ENCODE measurements around the gene XPR1.
"Not testable (repeated sequence)": the region's sequence is repeated elsewhere in the genome, so short reads cannot be mapped to it uniquely, and the experiment has no call there.

The XPR1 gene

DNA sequence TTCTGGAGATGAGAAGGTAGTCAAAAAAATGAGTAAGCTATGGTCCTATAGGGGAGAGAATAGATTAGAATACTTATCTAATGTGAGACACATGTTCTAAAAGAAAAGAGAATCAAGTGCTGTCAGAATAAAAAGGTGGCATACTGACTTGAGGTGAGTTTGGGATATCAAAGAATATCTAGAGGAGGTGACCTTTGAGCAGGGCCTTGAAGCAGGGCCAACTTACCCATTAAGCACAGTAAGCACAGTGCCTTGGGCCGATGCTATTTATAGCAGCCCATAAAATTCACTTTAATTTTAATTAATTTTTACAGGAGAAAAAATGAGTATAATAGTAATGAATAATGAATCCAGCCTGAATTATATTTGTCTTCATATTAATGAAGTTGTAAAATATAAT lies 92.2 kb downstream of the XPR1 start:
- no peak for ATAC-seq

DNA sequence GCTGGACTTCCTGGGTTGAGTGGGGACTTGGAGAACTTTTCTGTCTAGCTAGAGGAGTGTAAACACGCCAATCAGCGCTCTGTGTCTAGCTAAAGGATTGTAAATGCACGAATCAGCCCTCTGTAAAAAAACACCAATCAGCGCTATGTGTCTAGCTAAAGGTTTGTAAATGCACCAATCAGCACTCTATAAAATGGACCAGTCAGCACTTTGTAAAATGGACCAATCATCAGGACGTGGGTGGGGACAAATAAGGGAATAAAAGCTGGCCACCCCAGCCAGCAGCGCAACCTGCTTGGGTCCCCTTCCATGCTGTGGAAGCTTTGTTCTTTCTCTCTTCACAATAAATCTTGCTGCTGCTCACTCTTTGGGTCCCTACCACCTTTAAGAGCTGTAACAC lies 94.2 kb downstream of the XPR1 start:
- not testable (repeated sequence) for ATAC-seq

DNA sequence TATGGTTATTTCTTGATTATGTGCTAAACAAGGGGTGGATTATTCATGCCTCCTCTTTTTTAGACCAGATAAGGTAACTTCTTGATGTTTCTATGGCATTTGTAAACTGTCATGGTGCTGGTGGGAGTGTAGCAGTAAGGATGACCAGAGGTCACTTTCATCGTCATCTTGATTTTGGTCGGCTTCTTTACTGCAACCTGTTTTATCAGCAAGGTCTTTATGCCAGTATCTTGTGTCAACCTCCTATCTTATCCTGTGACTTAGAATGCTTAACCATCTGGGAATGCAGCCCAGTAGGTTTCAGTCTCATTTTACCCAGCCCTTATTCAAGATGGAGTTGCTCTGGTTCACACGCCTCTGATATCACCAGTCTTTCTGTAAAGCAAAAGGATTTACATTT lies 95.9 kb downstream of the XPR1 start:
- not testable (repeated sequence) for ATAC-seq

DNA sequence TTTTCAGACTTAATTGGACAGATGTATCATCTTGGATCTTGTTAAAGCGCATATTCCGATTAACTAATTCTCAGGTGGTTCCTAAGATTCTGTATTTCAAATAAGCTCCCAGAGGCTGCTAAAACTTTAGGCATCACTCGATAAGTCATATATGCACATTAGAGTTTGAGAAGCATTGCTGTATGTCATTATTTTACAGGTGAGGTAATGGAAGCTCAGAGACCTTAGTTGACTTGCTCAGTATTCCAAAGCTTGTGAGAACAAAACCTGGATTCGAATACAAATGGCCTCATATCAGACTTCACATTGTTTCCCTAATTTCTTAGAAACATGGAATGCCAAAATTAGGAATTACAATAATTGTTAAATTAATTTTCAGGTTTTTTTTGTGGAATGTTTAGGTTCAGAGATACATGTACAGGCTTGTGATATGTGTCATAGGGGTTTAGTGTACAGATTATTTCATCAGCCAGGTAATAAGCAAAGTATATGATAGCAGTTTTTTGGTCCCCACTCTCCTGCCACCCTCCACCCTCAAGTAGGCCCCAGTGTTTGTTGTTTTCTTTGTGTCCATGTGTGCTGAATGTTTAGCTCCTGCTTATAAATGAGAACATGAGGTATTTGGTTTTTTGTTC lies 96.8 kb downstream of the XPR1 start:
- no peak for ATAC-seq

DNA sequence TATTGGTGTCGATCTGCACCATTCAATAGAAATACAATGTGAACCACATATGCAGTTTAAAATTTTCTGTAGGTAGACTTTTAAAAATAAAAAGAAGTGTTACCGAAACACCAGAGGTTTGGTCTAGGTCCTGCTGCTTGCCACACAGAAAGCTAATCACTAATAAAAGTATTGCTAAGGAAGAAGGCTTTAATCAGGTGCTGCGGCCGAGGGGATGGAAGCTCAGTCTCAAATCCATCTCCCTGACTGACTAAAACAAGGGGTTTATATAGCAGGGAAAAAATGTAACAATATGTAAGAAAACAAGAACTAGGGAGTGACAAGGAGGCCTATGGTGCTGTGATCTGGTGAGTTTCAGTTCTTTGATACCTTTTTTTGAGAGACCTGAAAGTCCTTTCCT lies 99.3 kb downstream of the XPR1 start:
- ATAC-seq: no peak

DNA sequence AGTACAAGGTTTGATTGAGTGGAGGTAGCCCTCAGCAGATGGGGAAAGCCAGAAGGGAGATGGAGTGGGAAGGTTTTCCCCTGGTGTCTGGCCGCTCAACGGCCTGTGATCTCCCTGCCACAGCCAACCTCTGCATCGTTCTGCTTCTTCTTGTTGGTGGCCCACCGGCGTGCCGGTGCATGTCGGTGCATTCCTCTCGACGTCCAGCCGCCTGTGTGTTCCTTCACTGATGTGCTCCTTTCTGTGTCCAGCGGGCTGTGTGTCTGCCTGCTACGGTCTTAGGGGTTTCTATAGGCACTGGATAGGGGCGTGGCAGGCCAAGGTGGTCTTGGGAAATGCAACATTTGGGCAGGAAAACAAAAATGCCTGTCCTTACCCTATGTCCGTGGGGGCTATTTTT lies 101.0 kb downstream of the XPR1 start:
- ATAC-seq: no peak

DNA sequence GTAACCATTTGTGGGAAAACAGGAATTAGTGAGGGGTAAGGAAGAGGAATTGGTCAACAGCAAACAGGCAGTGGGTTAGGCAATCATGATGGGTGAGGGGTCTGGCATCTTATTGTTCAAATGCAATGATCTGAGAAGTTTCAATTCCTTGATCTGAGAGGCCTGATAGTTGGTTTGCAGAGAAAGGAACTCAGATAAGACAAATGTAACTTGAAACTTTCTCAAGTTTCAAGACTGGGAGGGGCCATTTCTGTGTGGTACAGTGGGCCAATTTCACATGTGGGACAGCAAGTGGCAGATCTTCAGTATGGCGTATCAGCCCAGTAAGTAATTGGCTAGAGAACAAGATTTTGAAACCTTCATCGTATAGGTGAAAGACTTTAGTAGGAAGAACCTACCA lies 102.5 kb downstream of the XPR1 start:
- ATAC-seq: no peak

DNA sequence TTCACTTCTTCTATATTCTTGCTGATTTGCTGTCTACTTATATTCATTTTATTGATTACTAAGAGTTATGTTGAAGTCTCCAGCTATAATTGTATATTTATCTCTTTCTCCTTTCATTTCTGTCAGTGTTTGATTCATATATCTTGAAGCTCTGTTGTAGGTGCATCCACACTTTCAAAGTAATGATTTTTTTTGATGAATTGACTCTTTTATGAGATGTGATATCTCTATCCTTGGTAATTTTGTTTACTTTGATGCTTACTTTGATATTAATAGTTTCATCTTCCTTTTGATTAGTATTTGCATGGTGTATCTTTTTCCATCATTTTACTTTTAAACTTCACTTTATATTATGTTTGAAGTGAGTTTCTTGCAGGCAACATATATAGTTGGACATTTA lies 110.8 kb downstream of the XPR1 start:
- ATAC-seq: no peak

DNA sequence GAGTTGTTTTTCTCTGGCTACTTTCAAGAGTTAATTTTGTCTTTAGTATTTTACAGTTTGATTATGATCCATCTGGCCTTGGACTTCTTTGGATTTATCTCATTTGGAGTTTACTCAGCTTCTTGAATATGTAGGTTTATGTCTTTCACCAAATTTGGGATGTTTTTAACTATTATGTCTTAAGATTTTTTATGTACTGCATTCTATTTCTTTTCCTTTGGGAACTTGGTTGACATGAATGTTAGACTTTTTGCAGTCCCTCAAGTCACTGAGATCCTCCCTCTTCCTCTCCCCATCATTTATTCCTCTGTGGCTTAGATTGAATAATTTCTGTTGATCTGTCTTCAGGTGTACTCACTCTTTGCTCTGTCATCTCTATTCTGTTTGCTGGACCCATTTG lies 112.0 kb downstream of the XPR1 start:
- ATAC-seq: no peak

DNA sequence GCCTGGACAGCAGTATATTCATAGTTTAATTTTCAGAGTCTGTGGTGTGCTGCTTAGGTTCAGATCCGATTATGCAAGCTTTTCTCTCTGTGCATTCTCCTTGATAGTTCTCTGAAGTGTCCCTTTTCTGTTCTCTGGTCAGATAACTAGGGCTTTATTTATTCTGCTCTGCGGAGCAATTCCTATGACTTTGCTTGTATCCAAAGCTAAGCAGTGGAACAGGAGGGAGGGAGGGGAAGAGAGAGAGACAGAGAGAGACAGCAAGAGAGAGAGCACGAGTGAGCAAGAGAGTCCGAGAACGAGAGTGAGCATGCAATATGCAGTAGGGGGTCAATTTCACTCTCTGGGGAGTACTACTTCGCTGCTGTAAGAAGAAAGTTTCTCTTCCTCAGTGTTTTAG lies 113.3 kb downstream of the XPR1 start:
- ATAC-seq: no peak

DNA sequence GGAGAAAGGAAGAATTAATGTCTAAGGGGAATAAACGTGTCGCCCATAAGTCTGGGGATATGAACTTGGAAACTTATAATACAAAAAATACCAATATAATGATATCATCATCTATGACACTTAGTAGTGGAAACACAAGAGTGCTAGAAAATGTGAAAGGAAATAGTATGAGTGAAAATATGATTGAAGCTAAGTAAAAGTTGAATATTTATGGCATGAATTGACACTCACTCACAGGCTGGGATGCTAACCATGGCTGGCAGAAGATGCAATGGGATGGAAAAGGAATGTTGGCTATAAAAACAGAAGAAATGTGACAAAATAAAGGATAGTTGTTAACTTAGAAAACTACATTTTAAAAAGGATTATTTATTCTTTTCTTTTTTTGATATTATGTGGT lies 120.1 kb downstream of the XPR1 start:
- no peak for ATAC-seq

DNA sequence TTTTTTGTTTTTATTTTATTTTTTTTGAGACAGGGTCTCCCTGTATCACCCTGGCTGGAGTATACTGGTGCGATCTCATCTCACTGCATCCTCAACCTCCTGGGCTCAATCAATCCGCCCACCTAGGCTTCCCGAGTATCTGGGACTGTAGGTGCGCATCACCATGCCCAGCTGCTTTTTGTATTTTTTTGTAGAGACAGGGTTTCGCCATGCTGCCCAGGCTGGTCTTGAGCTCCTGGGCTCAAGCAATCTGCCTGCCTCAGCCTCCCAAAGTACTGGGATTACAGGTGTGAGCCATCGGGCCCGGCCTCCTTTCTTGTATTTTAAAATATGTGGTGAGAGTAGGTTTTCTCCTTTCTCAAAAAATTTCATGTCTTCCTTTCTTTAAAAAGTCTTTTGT lies 122.6 kb downstream of the XPR1 start:
- ATAC-seq: no peak

DNA sequence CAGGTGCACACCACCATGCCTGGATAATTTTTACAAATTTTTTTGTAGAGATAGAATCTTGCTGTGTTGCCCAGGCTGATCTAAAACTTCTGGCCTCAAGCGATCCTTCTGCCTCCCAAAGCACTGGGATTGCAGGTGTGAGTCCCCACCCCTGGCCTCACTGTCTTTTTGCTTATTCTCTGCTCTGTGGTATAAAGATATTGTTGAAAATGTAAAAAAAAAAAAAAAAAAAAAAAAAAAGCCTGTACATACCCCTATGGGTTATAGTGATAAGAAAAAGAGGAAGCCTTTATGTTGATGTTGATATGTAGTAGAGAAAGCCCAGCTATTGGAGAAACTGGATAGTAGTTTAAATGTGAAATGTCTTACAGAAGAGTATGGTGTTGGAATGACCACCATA lies 125.8 kb downstream of the XPR1 start:
- no peak for ATAC-seq

DNA sequence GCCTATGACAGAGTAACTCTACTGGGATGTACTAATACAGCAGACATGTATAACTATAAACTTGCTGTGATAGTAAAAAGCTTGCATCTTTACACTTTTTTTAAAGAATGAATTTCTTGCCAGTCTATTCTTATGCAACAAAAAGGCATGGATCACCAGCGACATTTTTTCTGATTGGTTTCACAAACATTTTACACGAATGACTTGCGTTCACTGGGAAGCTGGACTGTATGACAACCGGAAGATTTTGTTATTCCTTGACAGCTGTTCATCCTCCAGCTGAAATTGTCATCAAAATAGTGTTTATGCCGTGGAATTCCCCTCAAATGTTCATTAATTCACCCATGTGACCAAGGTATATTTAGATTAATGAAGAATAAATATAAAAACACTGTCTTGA lies 131.0 kb downstream of the XPR1 start:
- no peak for ATAC-seq

DNA sequence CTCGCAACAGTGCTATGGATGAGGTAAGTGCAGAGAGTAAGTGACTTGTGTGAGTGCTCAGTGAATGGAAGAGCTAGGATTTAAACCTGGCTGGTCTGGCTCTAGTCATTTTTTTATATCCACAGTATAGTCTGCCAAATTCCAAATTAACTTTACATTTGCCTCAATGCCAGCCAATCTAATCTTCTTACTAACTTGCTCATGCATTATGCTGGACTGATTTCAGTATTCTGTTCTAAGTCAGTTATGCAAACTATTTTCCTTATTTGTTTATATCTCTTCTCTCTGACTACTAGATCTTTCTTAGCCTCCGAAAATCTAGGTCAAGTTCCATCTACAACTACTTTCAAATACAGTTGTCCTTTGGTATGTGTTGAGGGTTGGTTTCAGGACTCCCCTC lies 133.3 kb downstream of the XPR1 start:
- no peak for ATAC-seq

DNA sequence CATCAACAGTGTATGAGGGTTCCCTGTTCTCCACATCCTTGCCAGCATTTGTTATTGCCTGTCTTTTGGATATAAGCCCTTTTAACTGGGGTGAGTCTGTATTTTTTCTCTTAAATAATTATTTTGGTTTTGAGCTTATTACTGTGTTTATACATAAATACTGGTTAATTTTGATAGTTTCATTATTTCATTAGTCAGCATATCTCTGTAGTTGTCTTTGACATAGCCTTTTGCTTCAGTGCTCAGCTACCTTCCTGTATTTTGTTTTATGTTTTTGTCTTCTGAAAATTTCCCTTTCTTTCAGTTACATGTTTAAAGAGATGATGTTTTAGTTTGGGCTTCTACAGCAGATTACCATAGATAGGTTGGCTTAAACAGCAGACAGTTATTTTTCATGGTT lies 138.1 kb downstream of the XPR1 start:
- no peak for ATAC-seq

DNA sequence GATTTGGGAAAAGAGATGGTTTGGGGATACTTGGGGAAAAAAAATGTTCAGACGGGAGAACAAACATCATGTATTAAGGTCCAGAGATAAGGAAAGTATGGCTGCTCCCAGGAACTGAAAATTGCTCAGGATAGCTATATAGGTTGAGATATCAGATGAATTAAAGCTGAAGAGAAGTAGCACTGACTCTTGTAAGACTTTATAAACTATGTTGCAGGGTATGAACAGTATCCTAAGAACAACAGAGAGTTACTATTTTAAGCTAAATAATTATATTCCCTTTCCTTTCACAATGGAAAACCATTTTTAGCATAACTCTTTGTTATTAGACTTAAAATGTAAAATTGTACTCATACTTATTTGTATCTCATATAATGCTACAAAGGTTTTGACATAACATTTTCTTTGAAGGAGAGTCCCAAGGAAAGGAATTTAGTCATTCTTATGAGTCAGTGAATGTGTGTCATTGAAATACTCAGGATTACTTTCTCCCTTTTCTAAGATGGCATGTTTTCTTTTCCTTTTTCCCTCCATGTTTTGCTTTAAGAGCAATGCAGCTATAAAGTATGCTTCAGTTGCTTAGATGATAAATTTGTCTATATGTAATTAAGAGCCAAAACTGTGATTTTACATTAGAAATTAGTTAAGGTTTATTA lies 141.5 kb downstream of the XPR1 start:
- no peak for ATAC-seq

DNA sequence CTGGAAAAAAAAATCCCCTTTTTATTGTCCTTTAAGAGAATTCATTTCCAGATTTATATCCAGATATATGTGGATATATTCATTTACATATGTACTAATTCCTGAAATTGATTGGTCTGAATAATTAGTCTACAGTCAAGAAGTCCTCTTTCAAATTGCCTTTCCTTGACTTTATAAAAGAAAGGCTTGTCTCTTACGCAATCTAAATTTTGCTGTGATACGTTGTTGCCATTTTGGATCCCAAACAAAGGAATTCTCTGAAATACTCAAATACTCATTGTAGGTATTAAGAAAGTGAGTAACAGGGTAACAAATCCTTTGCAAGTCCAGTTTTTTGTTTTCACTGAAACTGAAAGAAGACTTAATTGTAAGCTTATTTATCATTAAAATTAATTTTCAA lies 144.0 kb downstream of the XPR1 start:
- no peak for ATAC-seq

DNA sequence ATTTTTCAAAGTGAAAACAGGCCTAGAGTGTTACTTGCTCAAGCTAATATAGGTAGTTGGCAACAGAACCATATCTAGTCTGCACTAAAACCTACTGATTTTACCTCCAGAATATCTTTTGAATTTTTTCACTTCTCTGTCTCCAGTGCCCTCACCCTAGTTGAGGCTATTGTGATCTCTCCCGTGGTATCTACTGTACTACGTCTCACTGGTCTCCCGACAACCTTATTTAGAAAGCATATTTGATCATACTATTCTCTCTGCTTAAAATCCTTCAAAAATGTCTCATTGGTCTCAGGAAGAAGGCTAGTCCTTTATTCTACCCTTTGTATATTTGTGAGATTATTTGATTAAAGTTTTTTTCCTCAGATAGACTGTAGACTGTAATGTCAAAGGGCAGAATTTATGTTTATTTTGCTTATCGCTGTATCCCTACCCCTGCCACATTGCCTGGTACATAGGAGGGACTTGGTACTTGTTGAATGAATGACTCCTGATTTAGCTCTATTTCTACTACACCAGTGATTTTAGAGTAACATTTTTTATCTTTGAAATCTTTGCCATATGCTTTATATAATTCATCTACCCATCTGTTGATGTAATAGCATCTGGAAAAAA lies 145.4 kb downstream of the XPR1 start:
- no peak for ATAC-seq

DNA sequence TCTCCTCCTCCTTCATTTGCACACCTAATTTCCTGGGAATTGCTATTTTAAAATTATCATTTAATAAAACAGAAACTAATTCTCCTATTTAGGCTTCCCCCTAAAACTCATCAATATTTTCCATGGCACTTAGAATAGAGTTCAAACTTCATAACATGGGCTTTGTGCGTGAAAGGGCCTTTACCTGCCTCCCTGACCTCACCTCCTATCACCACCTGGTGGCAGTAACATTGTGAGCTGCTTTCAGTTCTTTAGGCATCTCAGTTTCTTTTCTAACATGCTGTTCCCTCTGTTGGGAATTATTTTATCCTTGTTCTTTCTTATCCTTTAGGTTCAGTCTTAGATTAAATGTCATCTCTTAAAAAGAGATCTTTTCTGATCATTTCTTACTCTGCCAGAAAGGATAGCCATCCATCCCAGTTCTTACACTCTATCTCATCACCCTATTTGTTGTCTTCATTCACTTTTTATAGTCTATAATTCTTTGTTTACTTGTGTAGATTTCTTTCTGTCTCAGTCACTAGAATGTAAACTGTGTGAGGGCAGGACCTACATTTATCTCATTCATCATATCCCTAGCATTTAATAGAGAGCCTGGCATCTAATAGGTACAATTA lies 147.1 kb downstream of the XPR1 start:
- no peak for ATAC-seq

DNA sequence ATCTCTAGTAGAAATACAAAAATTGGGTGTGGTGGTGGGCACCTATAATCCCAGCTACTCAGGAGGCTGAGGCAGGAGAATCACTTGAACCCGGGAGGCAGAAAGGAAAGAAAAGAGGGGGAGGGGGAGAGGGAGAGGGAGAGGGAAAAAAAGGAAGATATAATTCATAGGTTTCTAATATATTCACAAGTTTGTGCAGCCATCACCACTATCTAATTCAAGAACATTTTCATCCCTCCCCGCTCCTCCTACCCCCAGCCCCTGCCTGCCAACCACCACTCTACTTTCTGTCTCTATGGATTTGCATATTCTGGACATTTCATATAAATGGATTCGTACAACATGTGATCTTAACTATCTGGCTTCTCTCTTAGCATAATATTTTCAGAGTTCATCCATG lies 147.8 kb downstream of the XPR1 start:
- ATAC-seq: no peak

DNA sequence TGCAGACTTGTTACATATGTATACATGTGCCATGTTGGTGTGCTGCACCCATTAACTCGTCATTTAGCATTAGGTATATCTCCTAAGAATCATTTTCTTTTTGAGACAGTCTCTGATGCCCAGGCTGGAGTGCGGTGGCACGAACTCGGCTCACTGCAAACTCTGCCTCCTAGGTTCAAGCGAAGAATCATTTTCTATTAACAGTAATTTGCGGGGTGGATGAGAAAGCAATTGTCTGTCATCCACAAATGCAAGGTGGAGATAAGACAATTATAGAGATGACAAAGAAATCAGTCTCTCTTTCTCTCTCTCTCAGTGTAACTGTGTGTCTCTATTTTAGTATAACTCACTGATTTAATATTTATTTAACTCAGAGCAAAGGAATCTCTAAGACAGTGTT lies 149.9 kb downstream of the XPR1 start:
- ATAC-seq: no peak

DNA sequence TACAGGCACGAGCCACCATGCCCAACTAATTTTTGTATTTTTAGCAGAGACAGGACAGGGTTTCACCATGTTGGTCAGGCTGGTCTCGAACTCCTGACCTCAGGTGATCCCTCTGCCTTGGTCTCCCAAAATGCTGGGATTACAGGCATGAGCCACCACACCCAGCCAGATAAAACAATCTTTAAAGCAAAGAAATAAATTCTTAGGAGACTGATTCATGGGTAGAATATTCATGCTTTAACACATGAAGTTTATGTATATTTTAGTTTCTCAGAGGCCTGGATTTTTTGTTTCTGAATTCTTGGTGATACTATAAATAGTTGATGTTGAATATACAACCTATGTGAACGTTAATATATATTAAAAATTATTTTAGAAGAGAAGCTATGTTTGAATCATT lies 153.5 kb downstream of the XPR1 start:
- no peak for ATAC-seq

DNA sequence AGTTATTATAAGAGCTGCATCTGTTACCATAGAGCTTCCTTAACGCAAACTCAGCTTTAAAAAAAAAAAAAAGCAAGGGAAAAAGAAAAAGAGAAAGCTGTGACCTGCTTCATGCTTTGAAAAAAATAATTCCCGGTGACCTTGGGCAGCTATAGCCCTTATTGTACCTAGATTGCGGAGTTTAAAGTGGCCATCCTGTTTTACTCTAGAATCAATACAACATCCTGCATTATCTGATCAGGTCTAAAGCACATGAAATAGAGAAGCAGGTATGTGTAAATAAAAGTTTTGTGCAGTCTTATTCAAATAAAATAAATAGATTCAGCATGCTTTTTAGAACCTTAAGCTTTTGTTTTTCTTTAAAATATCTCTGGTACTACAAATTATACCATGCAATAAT lies 154.1 kb downstream of the XPR1 start:
- no peak for ATAC-seq
